Activated CD8-positive, alpha-beta memory T cell treated with anti-CD3 and anti-CD28 coated beads, Interleukin-2, amount 10 ng/mL, durations not matched to agents 7 days and 5 days (primary cell): ENCODE data around the gene MYL4. TPM values are rescaled to one million over a fixed set of nuclear protein-coding genes. Genes with fewer than 3 reads are reported as not detected.
"Not testable (repeated sequence)": the region's sequence is repeated elsewhere in the genome, so short reads cannot be mapped to it uniquely, and the experiment has no call there.

Experiments
- ATAC-seq: fragments of 150-1000 bp; cut with Tn5 transposase; one replicate; pipeline ENCODE4 v1.10.0; 2021; ENCODE audit warnings: moderate library complexity
- CTCF ChIA-PET: fragments of 350-600 bp; sonication (Branson Sonifier 250); formaldehyde crosslinking; loops from one replicate; lab custom pipeline; 2021; ENCODE audit warnings: antibody characterized with exemption; lab: Charles Lee
- DNase-seq: peaks from one replicate; pipeline ENCODE4 v3.0.0-alpha.2; 2020
- H3K27ac Mint-ChIP-seq: one replicate; pipeline ENCODE4 v1.8.0; 2021; ENCODE audit warnings: mild to moderate bottlenecking, mixed read lengths
- H3K27me3 Mint-ChIP-seq: one replicate; pipeline ENCODE4 v1.8.0; 2021; ENCODE audit warnings: mixed read lengths
- H3K36me3 Mint-ChIP-seq: one replicate; pipeline ENCODE4 v1.8.0; 2021; ENCODE audit warnings: mild to moderate bottlenecking, mixed read lengths
- H3K4me1 Mint-ChIP-seq: one replicate; pipeline ENCODE4 v1.8.0; 2021; ENCODE audit warnings: mixed read lengths
- H3K4me3 Mint-ChIP-seq: one replicate; pipeline ENCODE4 v1.8.0; 2021; ENCODE audit warnings: mild to moderate bottlenecking, moderate library complexity, mixed read lengths
- H3K9me3 Mint-ChIP-seq: one replicate; pipeline ENCODE4 v1.8.0; 2022; ENCODE audit warnings: low read depth, mixed read lengths
- total RNA-seq, 2 experiments: library from RNA; stranded (reverse); gene quantifications; one replicate each; pipeline ENCODE4 v1.2.3, GENCODE V29; 2021

Gene MYL4
- total RNA-seq, 2 experiments from 2014 or later: 0.82 TPM; not detected in 1

DNA sequence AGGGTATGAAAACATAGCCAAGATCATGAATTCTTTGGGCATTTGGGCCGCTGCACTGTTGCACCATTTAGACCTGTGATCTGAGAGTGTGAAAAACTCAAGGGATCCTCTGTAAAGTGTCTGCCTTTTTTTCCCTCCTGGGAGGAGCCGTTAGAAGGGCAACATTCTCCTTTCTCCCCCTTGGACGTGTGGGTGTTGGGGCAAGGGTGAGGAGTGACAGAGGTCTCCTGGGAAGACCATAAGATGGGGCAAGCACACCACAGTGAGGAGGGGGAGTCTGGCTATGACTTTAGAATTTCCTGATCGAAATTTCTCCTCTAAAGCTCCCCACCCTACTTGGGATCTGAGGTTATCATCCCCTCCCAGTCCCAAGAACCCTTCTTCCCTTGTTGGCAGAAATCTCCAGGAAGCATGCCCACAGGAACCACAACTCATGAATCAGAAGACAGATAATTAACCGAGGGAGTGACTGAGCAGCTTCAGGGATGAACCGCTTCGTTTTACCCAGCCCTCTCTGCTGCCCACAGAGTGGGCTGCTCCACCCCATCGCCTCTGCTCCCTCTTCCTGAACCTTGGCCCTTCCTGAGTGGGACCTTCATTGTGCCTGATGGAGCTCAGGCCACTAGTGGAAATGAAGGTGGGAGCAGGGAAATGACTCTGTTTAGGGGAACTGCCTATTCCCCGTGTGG, 48.6 kb downstream of the MYL4 start:
- Mint-ChIP-seq H3K36me3 (no peaks in the 10 kb centered on the region), H3K9me3 (no peaks in the 10 kb centered on the region), H3K27ac (no peak overlapping the region), H3K4me1 (peaks cover 34% of the 10 kb centered on the region), H3K4me3 (no peak overlapping the region), H3K27me3 (peaks cover 76% of the 10 kb centered on the region)
- no peak for DNase-seq
- no peak for ATAC-seq
- CTCF ChIA-PET: no interaction called here

DNA sequence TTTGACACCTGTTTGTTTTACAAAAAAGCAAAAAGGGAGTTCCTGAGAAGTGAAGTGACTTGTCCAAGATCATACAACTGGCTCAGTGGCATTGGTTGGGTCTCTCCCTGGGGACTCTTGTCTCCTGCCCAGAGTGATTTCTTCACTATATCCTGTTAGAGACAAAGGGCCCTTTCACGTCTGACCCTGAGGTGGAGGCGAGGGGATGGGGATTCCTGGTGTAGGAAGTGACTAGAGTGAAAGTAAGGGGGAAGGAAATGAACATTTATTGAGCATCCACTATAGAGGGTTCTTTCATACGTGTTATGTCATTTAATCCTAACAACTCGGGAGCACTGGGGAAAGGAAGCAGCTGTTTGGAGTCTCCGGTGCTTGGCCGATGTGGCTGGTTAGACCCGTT, 53.4 kb downstream of the MYL4 start:
- DNase-seq: no peak
- ATAC-seq: no peak
- Mint-ChIP-seq H3K36me3 (no peaks in the 10 kb centered on the region), H3K27me3 (peaks cover 48% of the 10 kb centered on the region), H3K4me3 (no peak overlapping the region), H3K9me3 (no peaks in the 10 kb centered on the region), H3K27ac (no peak overlapping the region), H3K4me1 (peaks cover 12% of the 10 kb centered on the region)
- CTCF ChIA-PET: no interaction called here

DNA sequence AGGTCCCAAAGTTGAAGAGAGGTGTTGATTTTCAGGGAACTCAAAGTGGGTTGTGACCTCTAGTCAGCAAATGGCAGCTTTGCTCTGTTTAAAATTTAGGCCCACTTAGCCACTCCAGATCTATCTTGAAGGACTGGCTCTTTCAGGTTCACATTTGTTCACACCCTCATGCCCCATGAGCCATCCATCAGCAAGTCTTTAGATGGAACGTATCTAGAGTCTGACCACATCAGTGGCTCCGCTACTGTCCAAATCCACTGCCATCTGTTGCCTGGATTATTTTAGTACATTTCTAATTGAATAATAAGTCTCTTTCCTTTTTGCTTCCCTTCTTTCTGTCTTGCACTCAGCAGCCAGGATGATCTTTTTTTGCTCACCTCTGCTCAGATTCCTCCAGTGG, 55.0 kb downstream of the MYL4 start:
- H3K4me1 Mint-ChIP-seq: no peaks in the 10 kb centered on the region
- no peak overlapping the region for H3K4me3 Mint-ChIP-seq
- H3K27me3 Mint-ChIP-seq: peaks cover 33% of the 10 kb centered on the region
- DNase-seq: no peak
- CTCF ChIA-PET: interaction anchor here (1.3 kb wide), 1 partner anchor 28 kb away, joined by 3 read pairs; no protein-coding TSS in a partner anchor
- no peak for ATAC-seq
- no peak overlapping the region for H3K27ac Mint-ChIP-seq
- H3K9me3 Mint-ChIP-seq: peaks cover 2% of the 10 kb centered on the region
- H3K36me3 Mint-ChIP-seq: no peaks in the 10 kb centered on the region

DNA sequence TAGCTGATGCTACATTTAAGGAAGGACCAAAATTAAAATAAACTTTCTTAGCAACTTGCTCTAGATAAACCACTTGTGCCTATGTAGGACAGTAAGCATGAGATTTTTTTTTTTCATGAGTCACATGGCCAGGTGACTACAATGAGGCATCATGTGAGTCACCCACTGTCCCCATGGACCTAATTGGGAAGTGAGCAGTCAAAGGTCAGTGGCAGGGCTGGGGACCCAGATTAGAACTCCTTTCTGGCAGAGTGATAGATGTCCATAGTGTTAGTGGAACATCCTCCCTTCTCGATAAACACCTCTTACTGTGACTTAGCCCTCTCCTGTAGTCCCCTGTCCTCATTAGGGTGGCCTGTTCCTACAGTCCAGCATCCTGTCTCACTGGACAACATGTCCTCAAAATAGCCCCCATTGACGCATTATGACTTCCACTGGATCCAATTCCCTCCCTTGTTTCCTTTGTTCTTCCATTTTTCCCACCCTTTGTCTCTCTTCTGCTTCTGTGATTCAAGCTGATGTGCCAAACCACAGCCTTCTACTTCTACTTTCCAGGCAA, 56.9 kb downstream of the MYL4 start:
- DNase-seq (no peak), ATAC-seq (no peak)
- peaks cover 7% of the 10 kb centered on the region for H3K9me3 Mint-ChIP-seq
- no peaks in the 10 kb centered on the region for H3K4me1 Mint-ChIP-seq
- peaks cover 5% of the 10 kb centered on the region for H3K36me3 Mint-ChIP-seq
- no peak overlapping the region for H3K4me3 Mint-ChIP-seq
- H3K27me3 Mint-ChIP-seq: peaks cover 17% of the 10 kb centered on the region
- CTCF ChIA-PET: no interaction called here
- no peak overlapping the region for H3K27ac Mint-ChIP-seq

DNA sequence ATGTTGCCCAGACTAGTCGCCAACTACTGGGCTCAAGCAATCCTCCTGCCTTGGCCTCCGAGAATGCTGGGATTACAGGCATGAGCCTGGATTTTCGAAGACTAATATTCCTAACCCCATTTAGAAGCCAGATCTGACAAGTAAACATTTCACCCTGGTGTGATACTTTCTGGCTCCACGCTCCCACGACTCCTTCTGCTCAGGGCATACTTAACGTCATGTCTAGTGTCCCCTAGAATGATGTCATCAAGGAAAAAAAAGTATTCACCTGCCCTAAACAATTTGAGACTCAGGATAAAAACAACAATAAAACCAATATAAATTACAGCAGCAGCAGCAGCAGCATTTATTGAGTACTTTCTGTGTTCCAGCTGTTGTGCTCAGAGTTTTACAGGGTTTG, 57.6 kb downstream of the MYL4 start:
- Mint-ChIP-seq H3K36me3 (peaks cover 5% of the 10 kb centered on the region), H3K4me1 (no peaks in the 10 kb centered on the region), H3K9me3 (peaks cover 7% of the 10 kb centered on the region), H3K27me3 (peaks cover 16% of the 10 kb centered on the region), H3K27ac (no peak overlapping the region), H3K4me3 (no peak overlapping the region)
- no peak for DNase-seq
- no peak for ATAC-seq
- CTCF ChIA-PET: no interaction called here

DNA sequence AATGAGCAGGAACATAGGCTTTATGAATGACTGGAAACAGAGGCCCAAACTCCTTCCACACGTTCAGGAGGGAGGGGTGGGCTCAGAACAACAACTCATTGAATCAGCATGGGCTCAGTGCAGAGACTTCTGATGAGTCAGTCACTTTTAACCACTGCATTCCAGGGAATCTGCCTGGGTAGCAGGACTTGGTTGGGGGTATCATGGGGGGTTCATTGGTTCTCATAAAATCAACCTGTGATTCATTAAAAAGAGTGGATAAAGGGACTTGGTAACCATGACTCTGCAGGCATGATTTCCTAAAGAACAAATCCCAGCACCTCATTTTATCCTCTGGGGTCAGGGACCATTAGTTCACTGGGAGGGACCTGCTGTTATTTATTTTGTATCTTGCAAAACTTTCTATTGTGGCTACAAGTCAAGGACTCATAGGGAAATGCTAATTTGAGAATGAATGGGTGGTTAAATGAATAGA, 58.2 kb downstream of the MYL4 start:
- Mint-ChIP-seq H3K36me3 (peaks cover 5% of the 10 kb centered on the region), H3K27me3 (peaks cover 13% of the 10 kb centered on the region), H3K4me3 (no peak overlapping the region), H3K9me3 (peaks cover 7% of the 10 kb centered on the region), H3K4me1 (no peaks in the 10 kb centered on the region), H3K27ac (no peak overlapping the region)
- CTCF ChIA-PET: no interaction called here
- ATAC-seq (no peak), DNase-seq (no peak)

DNA sequence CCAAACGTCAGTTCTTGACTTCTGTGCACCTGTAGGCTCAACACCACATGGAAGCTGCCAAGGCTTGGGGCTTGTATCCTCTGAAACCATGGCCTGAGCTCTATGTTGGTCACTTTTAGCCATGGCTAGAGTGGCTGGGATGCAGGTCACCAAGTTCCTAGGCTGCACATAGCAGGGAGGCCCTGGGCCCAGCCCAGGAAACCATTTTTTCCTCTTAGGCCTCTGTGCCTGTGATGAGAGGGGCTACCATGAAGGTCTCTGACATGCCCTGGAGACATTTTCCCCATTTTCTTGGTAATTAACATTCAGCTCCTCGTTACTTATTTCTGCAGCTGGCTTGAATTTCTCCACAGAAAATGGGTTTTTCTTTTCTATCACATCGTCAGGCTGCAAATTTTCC, 59.8 kb downstream of the MYL4 start:
- H3K27ac Mint-ChIP-seq, ATAC-seq, H3K4me3 Mint-ChIP-seq, H3K36me3 Mint-ChIP-seq, DNase-seq, H3K4me1 Mint-ChIP-seq, H3K9me3 Mint-ChIP-seq, H3K27me3 Mint-ChIP-seq: not testable (repeated sequence)
- CTCF ChIA-PET: interaction anchor here (0.8 kb wide), 1 partner anchor 40 kb away, joined by 3 read pairs; no protein-coding TSS in a partner anchor

DNA sequence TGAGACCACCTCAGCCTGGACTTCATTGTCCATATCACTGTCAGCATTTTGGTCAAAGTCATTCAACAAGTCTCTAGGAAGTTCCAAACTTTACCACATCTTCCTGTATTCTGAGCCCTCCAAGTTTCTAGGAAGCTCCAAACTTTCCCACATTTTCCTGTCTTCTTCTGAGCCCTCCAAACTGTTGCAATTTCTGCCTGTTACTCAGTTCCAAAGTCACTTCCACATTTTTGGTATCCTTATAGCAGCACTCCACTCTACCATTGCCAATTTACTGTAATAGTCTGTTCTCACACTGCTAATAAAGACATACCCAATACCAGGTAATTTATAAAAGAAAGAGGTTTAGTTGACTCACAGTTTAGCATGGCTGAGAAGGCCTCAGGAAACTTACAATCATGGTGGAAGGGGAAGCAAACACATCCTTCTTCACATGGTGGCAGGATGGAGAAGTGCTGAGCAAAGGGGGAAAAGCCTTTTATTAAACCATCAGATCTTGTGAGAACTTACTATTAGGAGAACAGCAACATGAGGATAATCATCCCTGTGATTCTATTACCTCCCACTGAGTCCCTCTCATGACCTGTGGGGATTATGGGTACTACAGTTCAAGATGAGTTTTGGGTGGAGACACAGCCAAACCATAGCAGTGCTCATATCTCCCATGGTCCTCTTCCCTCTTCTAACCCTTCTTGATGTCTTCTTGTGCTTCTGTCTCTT, 60.6 kb downstream of the MYL4 start:
- CTCF ChIA-PET: interaction anchor here (0.8 kb wide), 1 partner anchor 40 kb away, joined by 3 read pairs; no protein-coding TSS in a partner anchor
- H3K9me3 Mint-ChIP-seq, H3K27me3 Mint-ChIP-seq, H3K27ac Mint-ChIP-seq, DNase-seq, ATAC-seq, H3K4me3 Mint-ChIP-seq, H3K4me1 Mint-ChIP-seq, H3K36me3 Mint-ChIP-seq: not testable (repeated sequence)

DNA sequence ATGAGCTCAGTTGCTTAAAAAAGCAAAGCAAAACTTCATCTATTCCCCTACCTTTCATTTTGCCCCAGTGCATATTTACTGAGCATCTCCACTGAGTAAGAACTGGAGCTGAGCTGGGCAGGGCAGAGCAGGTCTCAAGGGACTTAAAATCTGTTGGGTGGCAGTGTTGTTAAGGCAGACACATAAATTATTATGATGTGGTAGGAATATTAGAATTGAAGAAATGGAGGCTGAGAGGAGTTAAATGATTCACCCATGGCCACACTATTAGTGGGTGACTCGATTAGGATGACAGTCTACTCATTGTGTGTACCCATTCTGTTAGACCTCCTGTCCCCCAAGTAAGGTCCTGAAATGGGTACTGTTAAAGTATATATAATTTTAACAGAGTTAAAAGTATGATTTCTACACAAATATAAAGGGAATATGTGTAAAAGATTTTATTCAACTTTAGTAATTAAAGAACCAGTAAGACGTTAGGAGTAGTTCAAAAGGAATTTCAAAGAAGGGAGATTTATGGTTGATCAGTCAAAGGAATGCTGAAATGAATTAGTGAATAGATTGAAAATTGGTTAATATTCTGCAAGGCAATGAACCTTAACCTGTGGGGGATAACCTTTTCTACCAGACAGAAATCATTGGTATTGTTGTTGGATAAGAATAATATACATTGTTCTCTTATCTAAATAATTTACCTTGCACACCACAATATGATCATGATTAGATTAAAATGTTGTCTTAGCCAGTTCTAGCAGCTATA, 62.0 kb downstream of the MYL4 start:
- CTCF ChIA-PET: no interaction called here

DNA sequence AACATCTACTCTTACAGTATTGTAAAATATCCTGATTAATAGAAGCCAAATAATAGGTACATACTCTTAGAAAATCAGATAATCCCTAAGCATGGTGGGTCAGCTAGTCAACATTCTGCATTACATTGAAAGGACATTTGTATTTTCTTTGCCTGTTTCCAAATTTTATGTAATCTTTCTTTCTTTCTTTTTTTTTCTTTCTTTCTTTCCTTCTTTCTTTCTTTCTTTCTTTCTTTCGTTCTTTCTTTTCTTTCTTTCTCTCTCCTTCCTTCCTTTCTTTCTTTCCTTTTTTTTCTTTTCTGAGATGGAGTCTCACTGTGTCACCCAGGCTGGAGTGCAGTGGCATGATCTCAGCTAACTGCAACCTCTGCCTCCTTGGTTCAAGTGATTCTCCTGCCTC, 63.3 kb downstream of the MYL4 start:
- peaks cover 7% of the 10 kb centered on the region for H3K9me3 Mint-ChIP-seq
- CTCF ChIA-PET: interaction anchor here (0.6 to 0.7 kb wide), 2 partner anchors 64 to 320 kb away, joined by 3 to 4 read pairs; no protein-coding TSS in a partner anchor
- no peak for ATAC-seq
- no peak overlapping the region for H3K4me3 Mint-ChIP-seq
- peaks cover 5% of the 10 kb centered on the region for H3K36me3 Mint-ChIP-seq
- DNase-seq: no peak
- H3K4me1 Mint-ChIP-seq: no peaks in the 10 kb centered on the region
- peaks cover 9% of the 10 kb centered on the region for H3K27me3 Mint-ChIP-seq
- no peak overlapping the region for H3K27ac Mint-ChIP-seq

More for the DNA sequence above, 62.0 kb downstream of the MYL4 start:
- DNase-seq (no peak), ATAC-seq (no peak)
- Mint-ChIP-seq H3K4me3 (no peak overlapping the region), H3K27ac (no peak overlapping the region), H3K27me3 (peaks cover 7% of the 10 kb centered on the region), H3K9me3 (peaks cover 7% of the 10 kb centered on the region), H3K4me1 (no peaks in the 10 kb centered on the region), H3K36me3 (peaks cover 5% of the 10 kb centered on the region)

DNA sequence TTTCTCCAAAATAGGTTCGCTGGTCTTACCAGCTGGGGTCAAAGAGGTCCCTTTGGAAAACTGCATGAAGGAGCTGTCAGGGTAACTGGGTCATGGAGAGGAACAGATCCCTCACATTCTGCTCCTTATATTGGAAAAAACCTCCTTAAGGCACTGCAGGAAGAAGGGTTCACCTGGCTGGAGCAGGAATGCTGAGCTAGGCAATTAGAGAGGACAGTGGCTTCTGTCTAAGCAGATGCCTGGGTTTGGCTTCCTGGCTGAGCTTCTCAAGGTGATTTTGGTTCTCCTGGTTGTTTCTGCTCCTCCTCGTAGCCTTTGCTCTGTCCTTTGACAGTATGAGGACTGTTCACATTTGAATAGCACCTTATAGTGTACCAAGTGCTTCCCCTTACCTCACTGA, 64.1 kb downstream of the MYL4 start:
- Mint-ChIP-seq H3K4me3 (no peak overlapping the region), H3K27ac (no peak overlapping the region), H3K27me3 (peaks cover 9% of the 10 kb centered on the region), H3K9me3 (peaks cover 7% of the 10 kb centered on the region), H3K36me3 (peaks cover 5% of the 10 kb centered on the region), H3K4me1 (no peaks in the 10 kb centered on the region)
- ATAC-seq (no peak), DNase-seq (no peak)
- CTCF ChIA-PET: interaction anchor here (0.6 kb wide), 1 partner anchor 63 kb away, joined by 3 read pairs; no protein-coding TSS in a partner anchor
